ENCODE data around the gene TENM3.

- TF ChIP-seq CTCF (IDR thresholded peaks at IDR 0.05) (no peak), POLR2A (IDR thresholded peaks at IDR 0.05) (no peak)
These were observed 178.6 kb downstream of the TENM3 start for GRCh38 chr4:182421753-182422152.

Measured in adrenal gland (tissue), 5 donors.